UCSD-AML1 (cell line): Measurements from ENCODE around the gene ABRACL.
A peak's percentile ranks its signal among the peaks of the same experiment; 100 is the strongest.
"Not testable (repeated sequence)": the region's sequence is repeated elsewhere in the genome, so short reads cannot be mapped to it uniquely, and the experiment has no call there.

Experiments
- DNase-seq: peaks from one replicate; lab custom pipeline; 2025; ENCODE audit not compliant: unreplicated experiment; lab: John Stamatoyannopoulos, UW

ABRACL gene

GRCh38 chr6:139028658-139029469, at the start of gene ABRACL:
ABRACL (plus strand) TSS chr6:139028745; CDS start chr6:139034161, 5,416 bp downstream.
- DNase-seq, result peak; percentile 83

- no peak for DNase-seq
These were observed 49.2 kb upstream of the ABRACL start for GRCh38 chr6:138979365-138979764.

GRCh38 chr6:138979813-138980668, 48.5 kb upstream of the ABRACL start:
- DNase-seq, result no peak

- DNase-seq, result no peak
These were observed 47.1 kb upstream of the ABRACL start for GRCh38 chr6:138981416-138981815.

- DNase-seq, result no peak
These were observed 42.0 kb upstream of the ABRACL start for GRCh38 chr6:138986578-138986977.

- DNase-seq, result no peak
These were observed 41.4 kb upstream of the ABRACL start for GRCh38 chr6:138987080-138987642.

- DNase-seq, result peak; percentile 90
These were observed 40.7 kb upstream of the ABRACL start, which contains the start of gene REPS1 for GRCh38 chr6:138987643-138988468. REPS1 (minus strand) TSS chr6:138988253; CDS start chr6:138987682, 571 bp downstream.

- DNase-seq, result no peak
These were observed 40.1 kb upstream of the ABRACL start for GRCh38 chr6:138988469-138988834.

- no peak for DNase-seq
These were observed 39.2 kb upstream of the ABRACL start for GRCh38 chr6:138989098-138989983.

- no peak for DNase-seq
These were observed 37.3 kb upstream of the ABRACL start for GRCh38 chr6:138991206-138991605.

GRCh38 chr6:138992965-138993364, 35.6 kb upstream of the ABRACL start:
- not testable (repeated sequence) for DNase-seq

GRCh38 chr6:138993410-138993809, 35.1 kb upstream of the ABRACL start:
- DNase-seq, result not testable (repeated sequence)

GRCh38 chr6:138996524-138996923, 32.0 kb upstream of the ABRACL start:
- DNase-seq, result no peak

- DNase-seq, result no peak
These were observed 31.4 kb upstream of the ABRACL start for GRCh38 chr6:138997136-138997535.

- peak; percentile 34 for DNase-seq
These were observed 28.4 kb upstream of the ABRACL start for GRCh38 chr6:138999949-139000725.

- DNase-seq, result no peak
These were observed 24.8 kb upstream of the ABRACL start for GRCh38 chr6:139003751-139004150.

GRCh38 chr6:139006477-139006876, 22.1 kb upstream of the ABRACL start:
- no peak for DNase-seq

- DNase-seq, result no peak
These were observed 21.1 kb upstream of the ABRACL start for GRCh38 chr6:139007428-139007827.

GRCh38 chr6:139008117-139008516, 20.4 kb upstream of the ABRACL start:
- DNase-seq, result no peak
